ENCODE results near the gene CHURC1. TPM values are rescaled to one million over a fixed set of nuclear protein-coding genes. Genes with fewer than 3 reads are reported as not detected.

CHURC1 gene
- total RNA-seq, 1 experiment from 2014 or later: 52.6 TPM

GRCh38 chr14:64979336-64980074, 65.2 kb downstream of the CHURC1 start:
- Mint-ChIP-seq H3K27me3 (ENCODE audit: insufficient read depth, unreplicated experiment) (no peaks in the 10 kb centered on the region), H3K27ac (ENCODE audit: unreplicated experiment) (peak overlapping the region; percentile 92), H3K4me1 (ENCODE audit: low read depth, unreplicated experiment) (peaks cover 29% of the 10 kb centered on the region), H3K4me3 (ENCODE audit: unreplicated experiment) (peak overlapping the region; percentile 21), H3K36me3 (ENCODE audit: insufficient read depth, unreplicated experiment) (no peaks in the 10 kb centered on the region), H3K9me3 (ENCODE audit: unreplicated experiment) (no peaks in the 10 kb centered on the region)
- intact Hi-C loops (cut with micrococcal nuclease; ENCODE audit: unreplicated experiment): no loop called here
- Histone ChIP-seq H3K27me3 (replicated peaks; ENCODE audit: control insufficient read depth, insufficient read depth, low read length) (no peaks in the 10 kb centered on the region), H3K4me3 (ENCODE audit: low read depth, low read length) (no peak overlapping the region), H3K4me1 (peaks cover 30% of the 10 kb centered on the region), H3K36me3 (ENCODE audit: control insufficient read depth, insufficient read depth, low read length) (no peaks in the 10 kb centered on the region), H3K9me3 (no peaks in the 10 kb centered on the region)
- CTCF ChIA-PET: interaction anchor here (0.6 kb wide), 1 partner anchor 1182 kb away, joined by 5 read pairs; no protein-coding TSS in a partner anchor
- TF ChIP-seq, protein P1, sequence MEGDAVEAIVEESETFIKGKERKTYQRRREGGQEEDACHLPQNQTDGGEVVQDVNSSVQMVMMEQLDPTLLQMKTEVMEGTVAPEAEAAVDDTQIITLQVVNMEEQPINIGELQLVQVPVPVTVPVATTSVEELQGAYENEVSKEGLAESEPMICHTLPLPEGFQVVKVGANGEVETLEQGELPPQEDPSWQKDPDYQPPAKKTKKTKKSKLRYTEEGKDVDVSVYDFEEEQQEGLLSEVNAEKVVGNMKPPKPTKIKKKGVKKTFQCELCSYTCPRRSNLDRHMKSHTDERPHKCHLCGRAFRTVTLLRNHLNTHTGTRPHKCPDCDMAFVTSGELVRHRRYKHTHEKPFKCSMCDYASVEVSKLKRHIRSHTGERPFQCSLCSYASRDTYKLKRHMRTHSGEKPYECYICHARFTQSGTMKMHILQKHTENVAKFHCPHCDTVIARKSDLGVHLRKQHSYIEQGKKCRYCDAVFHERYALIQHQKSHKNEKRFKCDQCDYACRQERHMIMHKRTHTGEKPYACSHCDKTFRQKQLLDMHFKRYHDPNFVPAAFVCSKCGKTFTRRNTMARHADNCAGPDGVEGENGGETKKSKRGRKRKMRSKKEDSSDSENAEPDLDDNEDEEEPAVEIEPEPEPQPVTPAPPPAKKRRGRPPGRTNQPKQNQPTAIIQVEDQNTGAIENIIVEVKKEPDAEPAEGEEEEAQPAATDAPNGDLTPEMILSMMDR (IDR thresholded peaks at IDR 0.05; ENCODE audit: insufficient read depth in 1 of 2, low read depth in 1 of 2, low read length in 1 of 2, severe bottlenecking in 1 of 2, unreplicated experiment in 1 of 2): no peak
- TSS peak; percentile 82 for BruUV-seq (replicated peaks)
- peak in 1 of 2 experiments; percentile 29 for DNase-seq
- POLR2A ChIA-PET: interaction anchor here (0.5 kb wide), 1 partner anchor 123 kb away, joined by 5 read pairs; no protein-coding TSS in a partner anchor

GRCh38 chr14:64983439-64984310, 69.4 kb downstream of the CHURC1 start:
- Histone ChIP-seq H3K4me3 (ENCODE audit: low read depth, low read length) (no peak overlapping the region), H3K27me3 (replicated peaks; ENCODE audit: control insufficient read depth, insufficient read depth, low read length) (no peaks in the 10 kb centered on the region), H3K4me1 (peaks cover 10% of the 10 kb centered on the region), H3K36me3 (ENCODE audit: control insufficient read depth, insufficient read depth, low read length) (no peaks in the 10 kb centered on the region), H3K9me3 (no peaks in the 10 kb centered on the region)
- no TSS peak for BruUV-seq (replicated peaks)
- intact Hi-C loops (cut with micrococcal nuclease; ENCODE audit: unreplicated experiment): loop anchor here (1.0 to 2.0 kb wide), 4 partner anchors 17 to 160 kb away; partner anchors contain the start of gene GPX2
- peaks cover 27% of the 10 kb centered on the region for H3K4me1 Mint-ChIP-seq (ENCODE audit: low read depth, unreplicated experiment)
- POLR2A ChIA-PET: no interaction called here
- no peak overlapping the region for H3K27ac Mint-ChIP-seq (ENCODE audit: unreplicated experiment)
- no peaks in the 10 kb centered on the region for H3K27me3 Mint-ChIP-seq (ENCODE audit: insufficient read depth, unreplicated experiment)
- H3K36me3 Mint-ChIP-seq (ENCODE audit: insufficient read depth, unreplicated experiment): no peaks in the 10 kb centered on the region
- DNase-seq: peak in 1 of 2 experiments; percentile 59
- TF ChIP-seq, protein P1 (IDR thresholded peaks at IDR 0.05; ENCODE audit: insufficient read depth in 1 of 2, low read depth in 1 of 2, low read length in 1 of 2, severe bottlenecking in 1 of 2, unreplicated experiment in 1 of 2): peak; percentile 50 to 71
- H3K9me3 Mint-ChIP-seq (ENCODE audit: unreplicated experiment): no peaks in the 10 kb centered on the region
- peak overlapping the region; percentile 65 for H3K4me3 Mint-ChIP-seq (ENCODE audit: unreplicated experiment)
- CTCF ChIA-PET: no interaction called here

Other genes starting within 250 kb of the CHURC1 start
- gene PLEKHG3, start 210.0 kb upstream of the CHURC1 start, total RNA-seq (2022): 85.9 and 90.8 TPM in 2 replicates
- gene SPTB, start 34.5 kb upstream of the CHURC1 start, total RNA-seq (2022): 1.6 and 1.7 TPM in 2 replicates
- 39.3 and 48.1 TPM in 2 replicates for gene GPX2, start 28.3 kb downstream of the CHURC1 start, total RNA-seq (2022)
- 69.5 and 92.5 TPM in 2 replicates for gene RAB15, start 57.9 kb downstream of the CHURC1 start, total RNA-seq (2022)
- gene FNTB, start 72.4 kb downstream of the CHURC1 start, total RNA-seq (2022): 20.6 and 21.2 TPM in 2 replicates
- 53.5 and 53.9 TPM in 2 replicates for gene MAX, start 188.1 kb downstream of the CHURC1 start, total RNA-seq (2022)